ENCODE measurements around the gene POU6F1. TPM values are rescaled to one million over a fixed set of nuclear protein-coding genes. Genes with fewer than 3 reads are reported as not detected.
"Not testable (repeated sequence)": the region's sequence is repeated elsewhere in the genome, so short reads cannot be mapped to it uniquely, and the experiment has no call there.

The POU6F1 gene
- total and polyA plus RNA-seq, 2 donors (not counting 1 experiment from before 2014, with no cell fraction given), result 3.3 to 4.8 TPM

- Histone ChIP-seq H3K27ac (ENCODE audit: insufficient read depth, low read length) (no peak overlapping the region), H3K4me1 (ENCODE audit: control insufficient read depth, extremely low read depth, insufficient read depth, low read length) (no peaks in the 10 kb centered on the region), H3K27me3 (ENCODE audit: control insufficient read depth, insufficient read depth, low read length) (no peaks in the 10 kb centered on the region), H2AFZ (ENCODE audit: low read length) (no peak overlapping the region), H3K4me3 (replicated peaks in 1 of 4; ENCODE audit: control extremely low read depth in 1 of 4, insufficient read depth in 1 of 4, low read depth in 3 of 4, low read length in 4 of 4) (no peak overlapping the region), H3K79me2 (ENCODE audit: control insufficient read depth, insufficient read depth, low read length) (no peaks in the 10 kb centered on the region), H3K9ac (ENCODE audit: insufficient read depth, low read length) (no peak overlapping the region), H4K20me1 (ENCODE audit: control insufficient read depth, extremely low read depth, insufficient read depth, low read length) (no peaks in the 10 kb centered on the region), H3K9me3 (ENCODE audit: control insufficient read depth, insufficient read depth, low read depth, low read length) (no peaks in the 10 kb centered on the region), H3K4me2 (ENCODE audit: extremely low read depth, insufficient read depth, low read length) (no peak overlapping the region), H3K36me3 (ENCODE audit: control insufficient read depth, insufficient read depth, low read length) (no peaks in the 10 kb centered on the region)
- no peak for TF ChIP-seq EZH2 (IDR thresholded peaks at IDR 0.05; ENCODE audit: low read length, missing control alignments)
- TF ChIP-seq, protein P1, sequence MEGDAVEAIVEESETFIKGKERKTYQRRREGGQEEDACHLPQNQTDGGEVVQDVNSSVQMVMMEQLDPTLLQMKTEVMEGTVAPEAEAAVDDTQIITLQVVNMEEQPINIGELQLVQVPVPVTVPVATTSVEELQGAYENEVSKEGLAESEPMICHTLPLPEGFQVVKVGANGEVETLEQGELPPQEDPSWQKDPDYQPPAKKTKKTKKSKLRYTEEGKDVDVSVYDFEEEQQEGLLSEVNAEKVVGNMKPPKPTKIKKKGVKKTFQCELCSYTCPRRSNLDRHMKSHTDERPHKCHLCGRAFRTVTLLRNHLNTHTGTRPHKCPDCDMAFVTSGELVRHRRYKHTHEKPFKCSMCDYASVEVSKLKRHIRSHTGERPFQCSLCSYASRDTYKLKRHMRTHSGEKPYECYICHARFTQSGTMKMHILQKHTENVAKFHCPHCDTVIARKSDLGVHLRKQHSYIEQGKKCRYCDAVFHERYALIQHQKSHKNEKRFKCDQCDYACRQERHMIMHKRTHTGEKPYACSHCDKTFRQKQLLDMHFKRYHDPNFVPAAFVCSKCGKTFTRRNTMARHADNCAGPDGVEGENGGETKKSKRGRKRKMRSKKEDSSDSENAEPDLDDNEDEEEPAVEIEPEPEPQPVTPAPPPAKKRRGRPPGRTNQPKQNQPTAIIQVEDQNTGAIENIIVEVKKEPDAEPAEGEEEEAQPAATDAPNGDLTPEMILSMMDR (conservative IDR thresholded peaks at IDR 0.05 in 1 of 2, IDR thresholded peaks at IDR 0.05 in 1 of 2; ENCODE audit: low read depth in 1 of 2, low read length in 2 of 2), result no peak
- DNase-seq (ENCODE audit: low read depth in 2 of 2), result no peak
Measured at GRCh38 chr12:51232642-51233041, 14.8 kb upstream of the POU6F1 start.

GRCh38 chr12:51229116-51229809, 11.4 kb upstream of the POU6F1 start:
- no peaks in the 10 kb centered on the region for H4K20me1 ChIP-seq (ENCODE audit: control insufficient read depth, extremely low read depth, insufficient read depth, low read length)
- H3K9me3 ChIP-seq (ENCODE audit: control insufficient read depth, insufficient read depth, low read depth, low read length), result no peaks in the 10 kb centered on the region
- H3K36me3 ChIP-seq (ENCODE audit: control insufficient read depth, insufficient read depth, low read length), result no peaks in the 10 kb centered on the region
- H3K9ac ChIP-seq (ENCODE audit: insufficient read depth, low read length), result no peak overlapping the region
- TF ChIP-seq, protein P1 (conservative IDR thresholded peaks at IDR 0.05 in 1 of 2, IDR thresholded peaks at IDR 0.05 in 1 of 2; ENCODE audit: low read depth in 1 of 2, low read length in 2 of 2), result no peak
- TF ChIP-seq EZH2 (IDR thresholded peaks at IDR 0.05; ENCODE audit: low read length, missing control alignments), result no peak
- H3K4me1 ChIP-seq (ENCODE audit: control insufficient read depth, extremely low read depth, insufficient read depth, low read length), result no peaks in the 10 kb centered on the region
- H3K4me3 ChIP-seq (replicated peaks in 1 of 4; ENCODE audit: control extremely low read depth in 1 of 4, insufficient read depth in 1 of 4, low read depth in 3 of 4, low read length in 4 of 4), result no peak overlapping the region
- H3K4me2 ChIP-seq (ENCODE audit: extremely low read depth, insufficient read depth, low read length), result no peak overlapping the region
- no peak overlapping the region for H3K27ac ChIP-seq (ENCODE audit: insufficient read depth, low read length)
- H2AFZ ChIP-seq (ENCODE audit: low read length), result no peak overlapping the region
- DNase-seq (ENCODE audit: low read depth in 2 of 2), result no peak
- no peaks in the 10 kb centered on the region for H3K27me3 ChIP-seq (ENCODE audit: control insufficient read depth, insufficient read depth, low read length)
- H3K79me2 ChIP-seq (ENCODE audit: control insufficient read depth, insufficient read depth, low read length), result no peaks in the 10 kb centered on the region

GRCh38 chr12:51227962-51228361, 10.1 kb upstream of the POU6F1 start:
- H3K4me1 ChIP-seq (ENCODE audit: control insufficient read depth, extremely low read depth, insufficient read depth, low read length), result no peaks in the 10 kb centered on the region
- no peaks in the 10 kb centered on the region for H4K20me1 ChIP-seq (ENCODE audit: control insufficient read depth, extremely low read depth, insufficient read depth, low read length)
- no peak for TF ChIP-seq EZH2 (IDR thresholded peaks at IDR 0.05; ENCODE audit: low read length, missing control alignments)
- TF ChIP-seq, protein P1 (conservative IDR thresholded peaks at IDR 0.05 in 1 of 2, IDR thresholded peaks at IDR 0.05 in 1 of 2; ENCODE audit: low read depth in 1 of 2, low read length in 2 of 2), result no peak
- H3K4me2 ChIP-seq (ENCODE audit: extremely low read depth, insufficient read depth, low read length), result no peak overlapping the region
- H2AFZ ChIP-seq (ENCODE audit: low read length), result no peak overlapping the region
- H3K36me3 ChIP-seq (ENCODE audit: control insufficient read depth, insufficient read depth, low read length), result no peaks in the 10 kb centered on the region
- no peak overlapping the region for H3K9ac ChIP-seq (ENCODE audit: insufficient read depth, low read length)
- no peak for DNase-seq (ENCODE audit: low read depth in 2 of 2)
- H3K9me3 ChIP-seq (ENCODE audit: control insufficient read depth, insufficient read depth, low read depth, low read length), result no peaks in the 10 kb centered on the region
- H3K27me3 ChIP-seq (ENCODE audit: control insufficient read depth, insufficient read depth, low read length), result no peaks in the 10 kb centered on the region
- no peak overlapping the region for H3K27ac ChIP-seq (ENCODE audit: insufficient read depth, low read length)
- H3K4me3 ChIP-seq (replicated peaks in 1 of 4; ENCODE audit: control extremely low read depth in 1 of 4, insufficient read depth in 1 of 4, low read depth in 3 of 4, low read length in 4 of 4), result no peak overlapping the region
- no peaks in the 10 kb centered on the region for H3K79me2 ChIP-seq (ENCODE audit: control insufficient read depth, insufficient read depth, low read length)

GRCh38 chr12:51227112-51227511, 9.2 kb upstream of the POU6F1 start:
- not testable (repeated sequence) for H3K27me3 ChIP-seq (ENCODE audit: control insufficient read depth, insufficient read depth, low read length); H3K4me1 ChIP-seq (ENCODE audit: control insufficient read depth, extremely low read depth, insufficient read depth, low read length); H4K20me1 ChIP-seq (ENCODE audit: control insufficient read depth, extremely low read depth, insufficient read depth, low read length); DNase-seq (ENCODE audit: low read depth in 2 of 2); H3K9ac ChIP-seq (ENCODE audit: insufficient read depth, low read length); H3K36me3 ChIP-seq (ENCODE audit: control insufficient read depth, insufficient read depth, low read length); H3K4me3 ChIP-seq (replicated peaks in 1 of 4; ENCODE audit: control extremely low read depth in 1 of 4, insufficient read depth in 1 of 4, low read depth in 3 of 4, low read length in 4 of 4); H3K4me2 ChIP-seq (ENCODE audit: extremely low read depth, insufficient read depth, low read length); H2AFZ ChIP-seq (ENCODE audit: low read length); H3K27ac ChIP-seq (ENCODE audit: insufficient read depth, low read length); H3K9me3 ChIP-seq (ENCODE audit: control insufficient read depth, insufficient read depth, low read depth, low read length); H3K79me2 ChIP-seq (ENCODE audit: control insufficient read depth, insufficient read depth, low read length)
